Measurements from ENCODE around the gene ZNF423.
A peak's percentile ranks its signal among the peaks of the same experiment; 100 is the strongest.

Gene ZNF423

GRCh38 chr16:49896447-49896964 lies 40.6 kb upstream of the ZNF423 start:
- H3K4me3 ChIP-seq (ENCODE audit: low read depth, low read length): no peak overlapping the region
- DNase-seq (ENCODE audit: low read depth): no peak
- no peak for TF ChIP-seq CTCF (IDR thresholded peaks at IDR 0.05; ENCODE audit: insufficient read depth, low read depth, low read length, missing control alignments)

- TF ChIP-seq CTCF (IDR thresholded peaks at IDR 0.05; ENCODE audit: insufficient read depth, low read depth, low read length, missing control alignments): peak; percentile 32
- DNase-seq (ENCODE audit: low read depth): peak; percentile 44
- H3K4me3 ChIP-seq (ENCODE audit: low read depth, low read length): no peak overlapping the region
Observed at GRCh38 chr16:49890876-49891275, 35.0 kb upstream of the ZNF423 start.

- TF ChIP-seq CTCF (IDR thresholded peaks at IDR 0.05; ENCODE audit: insufficient read depth, low read depth, low read length, missing control alignments): no peak
- no peak for DNase-seq (ENCODE audit: low read depth)
- no peak overlapping the region for H3K4me3 ChIP-seq (ENCODE audit: low read depth, low read length)
Observed at GRCh38 chr16:49889725-49890397, 33.9 kb upstream of the ZNF423 start.

GRCh38 chr16:49886554-49887094 lies 30.7 kb upstream of the ZNF423 start:
- no peak overlapping the region for H3K4me3 ChIP-seq (ENCODE audit: low read depth, low read length)
- no peak for TF ChIP-seq CTCF (IDR thresholded peaks at IDR 0.05; ENCODE audit: insufficient read depth, low read depth, low read length, missing control alignments)
- DNase-seq (ENCODE audit: low read depth): no peak

GRCh38 chr16:49884033-49885015 lies 28.4 kb upstream of the ZNF423 start:
- TF ChIP-seq CTCF (IDR thresholded peaks at IDR 0.05; ENCODE audit: insufficient read depth, low read depth, low read length, missing control alignments): no peak

GRCh38 chr16:49883076-49884014 lies 27.4 kb upstream of the ZNF423 start:
- no peak for DNase-seq (ENCODE audit: low read depth)
- no peak overlapping the region for H3K4me3 ChIP-seq (ENCODE audit: low read depth, low read length)
- no peak for TF ChIP-seq CTCF (IDR thresholded peaks at IDR 0.05; ENCODE audit: insufficient read depth, low read depth, low read length, missing control alignments)

More at GRCh38 chr16:49884033-49885015, 28.4 kb upstream of the ZNF423 start:
- no peak overlapping the region for H3K4me3 ChIP-seq (ENCODE audit: low read depth, low read length)
- DNase-seq (ENCODE audit: low read depth): no peak
